Measurements from ENCODE around the gene ING2. TPM values are rescaled to one million over a fixed set of nuclear protein-coding genes. Genes with fewer than 3 reads are reported as not detected.

Gene ING2
- total RNA-seq, 1 donor from 2014 or later = 21.9 TPM

DNA sequence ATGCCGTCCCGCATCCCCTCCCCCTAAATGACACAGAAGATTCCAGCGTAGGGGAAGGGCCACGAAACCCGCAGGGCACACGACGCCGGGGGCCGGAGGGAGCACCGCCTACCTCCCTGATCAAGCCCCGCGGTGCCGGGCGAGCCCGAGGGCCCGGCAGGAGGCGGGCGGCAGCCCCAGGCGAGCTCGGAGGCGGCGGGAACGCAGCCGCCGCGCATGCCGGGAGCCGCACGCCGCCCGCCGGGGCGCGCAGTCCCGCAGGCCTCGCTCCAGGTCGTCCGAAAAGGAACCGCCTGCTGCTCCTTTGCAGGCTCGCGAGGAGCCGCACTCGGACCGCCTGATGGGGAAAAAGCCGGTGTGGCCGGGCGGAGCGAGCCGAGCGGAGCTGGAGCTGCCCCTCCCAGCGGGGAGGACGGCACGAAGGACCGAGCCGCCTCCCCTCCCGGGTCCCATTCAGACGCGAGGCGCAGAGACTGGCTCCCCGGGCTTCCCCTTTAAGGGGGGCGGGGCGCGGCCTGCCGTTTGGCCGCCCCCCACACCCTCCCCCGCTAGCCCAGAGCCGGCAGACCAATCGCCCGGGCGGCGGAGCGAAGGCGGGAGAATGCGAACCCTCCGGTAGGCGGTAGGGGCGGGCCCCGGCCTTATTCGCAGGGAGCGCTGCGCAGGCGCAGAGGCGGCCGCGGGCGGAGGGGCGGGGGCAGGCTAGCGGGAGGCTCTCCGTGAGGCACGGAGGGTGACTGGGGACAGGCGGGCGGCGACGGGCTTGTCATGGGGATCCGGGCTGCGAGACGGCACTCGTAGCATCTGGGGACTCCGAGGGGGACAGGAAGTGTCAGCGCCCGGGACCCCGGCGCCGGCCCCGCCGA is 561 bp upstream of the ING2 start:
- no peak for FAIRE-seq
- peak; percentile 90 for DNase-seq (ENCODE audit: low read depth)

DNA sequence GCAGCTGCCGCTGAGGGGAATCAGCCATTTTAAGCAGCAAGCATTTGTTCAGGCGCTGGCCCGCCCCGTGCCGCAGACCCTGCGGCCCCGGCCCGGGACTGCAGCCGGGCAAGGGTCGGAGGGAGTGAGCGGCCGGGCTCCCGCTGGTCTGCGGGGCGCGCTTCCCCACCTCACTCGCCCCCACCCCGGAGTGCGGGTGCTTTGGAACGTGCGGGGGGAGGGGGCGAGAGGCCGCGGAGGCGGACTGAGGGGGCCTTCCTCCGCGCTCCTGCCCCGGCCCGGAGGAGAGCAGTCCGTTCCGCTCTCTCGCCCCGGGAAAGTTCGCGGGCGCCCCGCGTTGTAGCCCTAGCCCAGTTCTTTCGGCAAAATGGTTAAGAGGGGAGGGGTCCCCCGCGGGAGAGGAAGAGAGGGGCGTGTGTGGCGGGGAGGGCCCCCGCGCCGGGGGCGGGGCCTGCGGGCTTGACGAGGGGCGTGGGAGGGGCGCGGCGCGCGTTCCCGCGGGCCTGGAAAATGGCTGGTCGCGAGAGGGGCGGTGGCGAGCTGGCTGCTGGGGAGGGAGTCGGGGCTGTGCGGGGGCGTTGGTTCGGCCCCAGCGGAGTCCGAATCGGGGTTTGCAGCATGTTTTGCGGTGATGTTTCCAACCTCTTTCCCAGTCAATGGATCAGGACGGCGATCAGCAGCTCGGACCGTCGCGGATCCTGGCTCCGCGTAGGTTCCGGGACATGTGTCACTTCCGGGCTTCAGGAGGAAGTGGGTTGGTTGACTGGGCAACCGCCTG is 942 bp downstream of the ING2 start:
- TF ChIP-seq, protein P1, sequence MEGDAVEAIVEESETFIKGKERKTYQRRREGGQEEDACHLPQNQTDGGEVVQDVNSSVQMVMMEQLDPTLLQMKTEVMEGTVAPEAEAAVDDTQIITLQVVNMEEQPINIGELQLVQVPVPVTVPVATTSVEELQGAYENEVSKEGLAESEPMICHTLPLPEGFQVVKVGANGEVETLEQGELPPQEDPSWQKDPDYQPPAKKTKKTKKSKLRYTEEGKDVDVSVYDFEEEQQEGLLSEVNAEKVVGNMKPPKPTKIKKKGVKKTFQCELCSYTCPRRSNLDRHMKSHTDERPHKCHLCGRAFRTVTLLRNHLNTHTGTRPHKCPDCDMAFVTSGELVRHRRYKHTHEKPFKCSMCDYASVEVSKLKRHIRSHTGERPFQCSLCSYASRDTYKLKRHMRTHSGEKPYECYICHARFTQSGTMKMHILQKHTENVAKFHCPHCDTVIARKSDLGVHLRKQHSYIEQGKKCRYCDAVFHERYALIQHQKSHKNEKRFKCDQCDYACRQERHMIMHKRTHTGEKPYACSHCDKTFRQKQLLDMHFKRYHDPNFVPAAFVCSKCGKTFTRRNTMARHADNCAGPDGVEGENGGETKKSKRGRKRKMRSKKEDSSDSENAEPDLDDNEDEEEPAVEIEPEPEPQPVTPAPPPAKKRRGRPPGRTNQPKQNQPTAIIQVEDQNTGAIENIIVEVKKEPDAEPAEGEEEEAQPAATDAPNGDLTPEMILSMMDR (IDR thresholded peaks at IDR 0.05; ENCODE audit: insufficient read depth, low read length, severe bottlenecking) = no peak
- no peak for FAIRE-seq
- H3K27me3 ChIP-seq (ENCODE audit: control insufficient read depth, insufficient read depth, low read length) = no peaks in the 10 kb centered on the region
- peak overlapping the region; percentile 88 for H3K4me3 ChIP-seq (ENCODE audit: low read depth, low read length)
- peak; percentile 79 for DNase-seq (ENCODE audit: low read depth)
- H3K36me3 ChIP-seq (ENCODE audit: control insufficient read depth, insufficient read depth, low read length) = peaks cover 3% of the 10 kb centered on the region

More for the DNA sequence above, 561 bp upstream of the ING2 start:
- no peaks in the 10 kb centered on the region for H3K27me3 ChIP-seq (ENCODE audit: control insufficient read depth, insufficient read depth, low read length)
- peak overlapping the region; percentile 88 for H3K4me3 ChIP-seq (ENCODE audit: low read depth, low read length)
- no peaks in the 10 kb centered on the region for H3K36me3 ChIP-seq (ENCODE audit: control insufficient read depth, insufficient read depth, low read length)
- TF ChIP-seq, protein P1 (IDR thresholded peaks at IDR 0.05; ENCODE audit: insufficient read depth, low read length, severe bottlenecking) = peak; percentile 38

DNA sequence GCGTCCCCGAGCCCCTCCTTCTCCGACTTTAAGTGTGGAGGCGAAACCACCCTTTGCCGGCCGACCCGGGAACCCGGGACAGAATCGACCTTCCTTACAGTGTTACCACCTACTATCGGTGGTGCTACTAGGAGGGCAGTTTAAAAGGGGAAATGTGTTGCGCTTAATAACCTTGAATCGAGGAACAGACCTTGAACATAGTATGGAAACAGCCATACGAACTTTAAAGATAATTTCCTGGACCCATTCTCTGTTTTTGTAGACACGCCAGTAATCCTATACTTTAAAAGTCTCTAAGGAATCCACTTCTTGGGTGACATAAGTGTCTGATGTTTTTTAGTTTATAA is 1.5 kb downstream of the ING2 start:
- no peak for FAIRE-seq
- H3K4me3 ChIP-seq (ENCODE audit: low read depth, low read length) = peak overlapping the region; percentile 88
- DNase-seq (ENCODE audit: low read depth) = no peak
- TF ChIP-seq, protein P1 (IDR thresholded peaks at IDR 0.05; ENCODE audit: insufficient read depth, low read length, severe bottlenecking) = no peak
- no peaks in the 10 kb centered on the region for H3K27me3 ChIP-seq (ENCODE audit: control insufficient read depth, insufficient read depth, low read length)
- H3K36me3 ChIP-seq (ENCODE audit: control insufficient read depth, insufficient read depth, low read length) = peaks cover 5% of the 10 kb centered on the region

DNA sequence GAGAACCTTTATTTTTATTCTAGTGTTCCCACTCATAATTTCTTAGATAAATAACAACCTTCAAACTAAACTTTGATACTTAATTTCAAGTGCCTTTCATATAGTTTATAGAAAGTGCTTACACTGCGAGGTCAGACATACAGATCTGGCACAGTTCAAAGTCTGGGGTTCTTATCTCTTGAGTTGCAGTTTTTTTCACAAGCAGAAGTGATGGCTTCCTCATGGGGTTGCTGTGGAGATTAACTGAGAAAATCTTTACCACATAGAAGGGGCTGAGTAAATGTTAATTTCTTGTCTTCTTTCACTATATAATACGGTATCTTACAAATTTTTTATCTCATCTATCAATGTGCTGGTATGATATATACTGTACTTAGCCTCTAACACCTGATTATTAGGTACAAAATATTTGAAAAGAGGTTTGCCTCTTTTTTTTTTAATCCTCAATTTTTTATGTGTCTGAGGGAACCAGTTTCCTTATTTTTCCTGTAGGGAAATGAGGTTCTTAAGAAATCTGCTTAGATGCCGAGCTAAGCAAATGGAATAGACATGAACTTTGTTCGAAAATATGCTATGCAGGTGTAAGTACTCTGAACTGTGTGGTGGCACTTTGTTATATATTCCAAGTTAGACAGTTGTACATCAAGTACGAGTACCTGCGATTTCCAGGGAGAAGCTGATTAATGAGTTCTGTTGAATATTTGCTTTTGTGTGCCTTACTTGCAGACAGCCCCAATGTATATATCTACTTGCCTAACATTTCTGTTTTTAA is 3.3 kb downstream of the ING2 start:
- no peak for FAIRE-seq
- Histone ChIP-seq H3K27me3 (ENCODE audit: control insufficient read depth, insufficient read depth, low read length) (no peaks in the 10 kb centered on the region), H3K36me3 (ENCODE audit: control insufficient read depth, insufficient read depth, low read length) (peaks cover 5% of the 10 kb centered on the region), H3K4me3 (ENCODE audit: low read depth, low read length) (no peak overlapping the region)
- TF ChIP-seq, protein P1 (IDR thresholded peaks at IDR 0.05; ENCODE audit: insufficient read depth, low read length, severe bottlenecking) = no peak
- no peak for DNase-seq (ENCODE audit: low read depth)

DNA sequence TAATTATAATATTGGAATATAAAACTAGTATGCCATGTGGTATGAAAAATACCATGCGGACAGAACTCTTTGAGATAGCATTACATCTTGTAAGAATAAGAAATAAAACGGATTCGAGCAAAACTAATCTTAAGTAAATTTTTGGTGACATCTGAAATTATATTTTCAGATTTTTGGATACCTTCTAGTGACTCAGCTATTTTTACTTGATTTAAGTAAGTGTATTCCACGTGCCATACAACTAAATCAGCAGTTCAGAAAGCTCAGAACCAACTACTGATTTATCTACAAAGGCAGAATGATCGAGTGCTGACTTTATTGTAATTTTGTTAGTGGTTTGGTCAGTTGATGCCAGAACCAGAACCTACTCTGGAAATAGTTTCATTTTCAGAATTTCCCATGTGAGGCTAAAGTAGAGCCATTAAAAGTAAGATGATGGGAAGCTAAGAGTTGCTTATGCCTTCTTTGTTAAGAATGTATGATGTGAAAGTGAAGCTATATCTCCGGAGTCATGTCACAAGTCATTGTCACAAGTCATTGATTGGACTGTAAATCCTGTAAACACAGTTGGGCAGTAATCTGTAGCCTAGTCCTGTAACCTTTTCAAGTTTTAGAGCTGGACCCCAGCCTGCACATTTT is 4.0 kb downstream of the ING2 start:
- DNase-seq (ENCODE audit: low read depth) (no peak), FAIRE-seq (no peak)
- Histone ChIP-seq H3K36me3 (ENCODE audit: control insufficient read depth, insufficient read depth, low read length) (peaks cover 5% of the 10 kb centered on the region), H3K27me3 (ENCODE audit: control insufficient read depth, insufficient read depth, low read length) (no peaks in the 10 kb centered on the region), H3K4me3 (ENCODE audit: low read depth, low read length) (no peak overlapping the region)
- TF ChIP-seq, protein P1 (IDR thresholded peaks at IDR 0.05; ENCODE audit: insufficient read depth, low read length, severe bottlenecking) = no peak

Measured in bronchial epithelial cell (primary cell).